Activated CD8-positive, alpha-beta T cell treated with anti-CD3 and anti-CD28 coated beads for 36 hours (primary cell): ENCODE data around the gene ITGB5. TPM values are rescaled to one million over a fixed set of nuclear protein-coding genes. Genes with fewer than 3 reads are reported as not detected.

Experiments
- ATAC-seq: fragments of 200-7000 bp; cut with Tn5 transposase; one replicate; pipeline ENCODE4 v1.10.0; 2021; ENCODE audit warnings: mild to moderate bottlenecking, moderate library complexity
- CTCF ChIA-PET: fragments of 350-600 bp; sonication (Branson Sonifier 250); formaldehyde crosslinking; loops from one replicate; lab custom pipeline; 2021; ENCODE audit warnings: antibody characterized with exemption; lab: Charles Lee
- POLR2A ChIA-PET: fragments of 350-600 bp; sonication (Branson Sonifier 250); formaldehyde crosslinking; loops from one replicate; lab custom pipeline; 2021; ENCODE audit warnings: antibody characterized with exemption; lab: Charles Lee
- DNase-seq: peaks from one replicate; pipeline ENCODE4 v3.0.0-alpha.2; 2020
- H3K27ac Mint-ChIP-seq: one replicate; pipeline ENCODE4 v1.8.0; 2021; ENCODE audit warnings: mild to moderate bottlenecking, mixed read lengths
- H3K27me3 Mint-ChIP-seq: one replicate; pipeline ENCODE4 v1.8.0; 2021; ENCODE audit warnings: mixed read lengths
- H3K36me3 Mint-ChIP-seq: one replicate; pipeline ENCODE4 v1.8.0; 2021; ENCODE audit warnings: low read depth, mixed read lengths
- H3K4me1 Mint-ChIP-seq: one replicate; pipeline ENCODE4 v1.8.0; 2021; ENCODE audit warnings: low read depth, mixed read lengths
- H3K4me3 Mint-ChIP-seq: one replicate; pipeline ENCODE4 v1.8.0; 2021; ENCODE audit warnings: mild to moderate bottlenecking, moderate library complexity, mixed read lengths
- H3K9me3 Mint-ChIP-seq: one replicate; pipeline ENCODE4 v1.8.0; 2021; ENCODE audit warnings: mixed read lengths
- CTCF ChIP-seq: fragments of 200-600 bp; IDR thresholded peaks from one replicate; pipeline ENCODE4 v1.8.0; 2022; ENCODE audit warnings: antibody characterized with exemption, mild to moderate bottlenecking
- intact Hi-C: fragments of 100-400 bp; cut with micrococcal nuclease; formaldehyde crosslinking; loops from one replicate; pipeline ENCODE4 v1.10.0; 2022
- total RNA-seq, 2 experiments: library from RNA; stranded (reverse); gene quantifications; one replicate each; pipeline ENCODE4 v1.2.3, GENCODE V29; 2021

ITGB5 gene
- total RNA-seq, 2 experiments from 2014 or later: 0.41 to 1.1 TPM

- Mint-ChIP-seq H3K36me3 (no peaks in the 10 kb centered on the region), H3K4me3 (no peak overlapping the region), H3K4me1 (no peaks in the 10 kb centered on the region), H3K27me3 (peaks cover 5% of the 10 kb centered on the region), H3K27ac (no peak overlapping the region), H3K9me3 (no peaks in the 10 kb centered on the region)
- no peak for DNase-seq
- intact Hi-C loops: no loop called here
- ChIA-PET CTCF (interaction anchor here (1.1 to 1.2 kb wide), 2 partner anchors 13 to 128 kb away, joined by 3 to 8 read pairs; no protein-coding TSS in a partner anchor), POLR2A (no interaction called here)
- no peak for TF ChIP-seq CTCF
- no peak for ATAC-seq
Measured at GRCh38 chr3:124773351-124774326, 113.5 kb downstream of the ITGB5 start.

DNA sequence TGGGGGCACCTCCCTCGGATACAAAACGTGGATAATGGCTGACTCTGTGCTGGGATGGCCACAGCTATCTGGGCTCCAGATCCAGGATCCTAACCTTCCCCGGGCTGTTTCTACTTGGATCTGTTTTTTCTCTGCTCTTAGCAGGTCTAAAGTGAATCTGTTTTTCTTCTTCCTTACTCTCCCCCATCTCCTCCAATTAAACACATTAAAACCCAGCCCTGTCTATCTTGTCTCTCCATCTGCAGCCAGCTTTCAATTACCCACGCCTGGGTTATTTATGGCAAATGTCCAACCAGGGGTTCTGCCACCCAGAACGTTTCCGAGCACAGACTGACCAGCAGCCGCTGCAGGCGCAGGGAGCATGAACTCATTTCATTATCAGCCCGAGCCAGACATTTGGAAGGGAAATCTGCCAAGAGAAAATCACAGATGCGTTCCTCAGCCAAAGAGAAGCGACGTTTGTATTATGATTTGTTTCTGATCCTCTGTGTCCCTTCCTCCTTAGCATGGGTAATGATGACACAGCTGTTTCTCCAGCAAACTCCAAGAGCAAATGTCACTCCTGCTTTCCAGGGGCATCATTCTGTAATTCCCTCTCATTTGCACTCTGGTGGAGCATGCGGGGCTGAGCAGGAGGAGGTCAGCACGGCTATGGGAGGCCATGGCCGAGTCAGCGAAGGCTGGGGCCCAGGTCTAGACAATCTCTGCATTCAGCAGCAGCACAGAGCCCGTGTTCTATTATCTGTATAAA lies 114.9 kb downstream of the ITGB5 start:
- Mint-ChIP-seq H3K4me1 (no peaks in the 10 kb centered on the region), H3K36me3 (no peaks in the 10 kb centered on the region), H3K27ac (no peak overlapping the region), H3K4me3 (no peak overlapping the region), H3K9me3 (no peaks in the 10 kb centered on the region), H3K27me3 (peaks cover 5% of the 10 kb centered on the region)
- TF ChIP-seq CTCF: no peak
- POLR2A ChIA-PET: no interaction called here
- ATAC-seq: no peak
- DNase-seq: no peak
- intact Hi-C loops: no loop called here
- CTCF ChIA-PET: interaction anchor here (0.7 to 3.6 kb wide), 4 partner anchors 12 to 129 kb away, joined by 3 to 40 read pairs (median 11); no protein-coding TSS in a partner anchor

GRCh38 chr3:124771083-124771445 lies 116.1 kb downstream of the ITGB5 start:
- no peak for ATAC-seq
- ChIA-PET CTCF (interaction anchor here (0.7 to 3.6 kb wide), 4 partner anchors 11 to 130 kb away, joined by 3 to 40 read pairs (median 11); no protein-coding TSS in a partner anchor), POLR2A (interaction anchor here (1.0 kb wide), 1 partner anchor 9 kb away, joined by 3 read pairs; no protein-coding TSS in a partner anchor)
- intact Hi-C loops: no loop called here
- no peaks in the 10 kb centered on the region for H3K9me3 Mint-ChIP-seq
- H3K36me3 Mint-ChIP-seq: no peaks in the 10 kb centered on the region
- peaks cover 5% of the 10 kb centered on the region for H3K27me3 Mint-ChIP-seq
- DNase-seq: no peak
- H3K4me1 Mint-ChIP-seq: no peaks in the 10 kb centered on the region
- TF ChIP-seq CTCF: no peak
- H3K27ac Mint-ChIP-seq: no peak overlapping the region
- no peak overlapping the region for H3K4me3 Mint-ChIP-seq

DNA sequence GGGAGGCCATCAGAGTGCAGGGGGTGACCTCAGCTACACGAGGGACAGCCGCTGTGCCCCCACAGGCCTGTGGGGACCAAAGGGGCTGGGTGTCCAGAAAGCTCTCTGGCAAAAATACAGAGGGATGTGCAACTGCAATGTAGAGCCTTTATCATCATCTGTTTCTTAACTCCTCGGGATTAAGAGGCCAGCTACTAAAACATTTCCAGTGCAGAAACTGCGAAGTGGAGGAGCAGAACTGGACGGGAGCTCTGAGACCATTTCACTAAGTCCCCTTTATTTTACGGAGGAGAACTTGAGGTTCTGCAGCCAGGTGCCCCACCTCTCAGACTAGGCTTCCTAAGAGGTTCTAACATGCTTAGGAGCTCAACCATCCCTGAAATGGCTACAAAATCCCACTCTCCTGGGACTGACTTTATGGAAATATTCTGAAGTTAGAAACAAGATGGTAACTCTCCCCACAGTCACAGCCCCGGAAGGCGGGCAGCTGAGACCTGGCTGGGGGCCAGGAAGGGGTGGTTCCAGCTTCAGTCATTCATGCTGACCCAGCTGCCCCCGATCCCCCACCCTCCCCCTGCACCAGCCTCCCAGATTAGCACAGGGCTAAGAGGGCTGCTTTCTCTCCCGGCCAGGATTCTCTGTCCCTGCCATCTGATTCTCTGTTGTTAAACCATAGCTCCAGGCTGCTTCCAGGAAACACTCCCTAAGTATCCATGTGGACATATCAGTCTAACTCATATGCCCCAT lies 116.7 kb downstream of the ITGB5 start:
- CTCF ChIA-PET: interaction anchor here (2.4 to 3.6 kb wide), 3 partner anchors 10 to 131 kb away, joined by 7 to 40 read pairs (median 15); no protein-coding TSS in a partner anchor
- Mint-ChIP-seq H3K9me3 (no peaks in the 10 kb centered on the region), H3K36me3 (no peaks in the 10 kb centered on the region), H3K4me1 (no peaks in the 10 kb centered on the region), H3K27me3 (peaks cover 5% of the 10 kb centered on the region), H3K4me3 (no peak overlapping the region), H3K27ac (no peak overlapping the region)
- POLR2A ChIA-PET: interaction anchor here (1.0 kb wide), 1 partner anchor 9 kb away, joined by 3 read pairs; no protein-coding TSS in a partner anchor
- intact Hi-C loops: no loop called here
- no peak for ATAC-seq
- no peak for TF ChIP-seq CTCF
- no peak for DNase-seq
